Fibroblast of the aortic adventitia (primary cell): ENCODE results near the gene C14orf132. TPM values are rescaled to one million over a fixed set of nuclear protein-coding genes. Genes with fewer than 3 reads are reported as not detected.

Source experiments
- DNase-seq: peaks from one replicate; pipeline ENCODE4 v3.0.0-alpha.2; 2010; ENCODE audit warnings: low read depth
- H3K4me3 ChIP-seq: 2 replicates; pipeline ENCODE4 v1.5.1; 2011; ENCODE audit warnings: low read depth, mild to moderate bottlenecking, control low read depth, low read length, moderate library complexity
- total RNA-seq: library from RNA; depleted of rRNA; stranded (reverse); fragments of >200 nt; gene quantifications from 2 replicates; pipeline ENCODE4 v1.2.3, GENCODE V29; 2012; ENCODE audit warnings: low replicate concordance
- TF ChIP-seq, protein P1 (sequence below): IDR thresholded peaks from 2 replicates; pipeline ENCODE4 v1.5.1; 2011; ENCODE audit warnings: mild to moderate bottlenecking, low read length, control low read depth, inconsistent platforms; ENCODE audit not compliant: insufficient read depth

Gene C14orf132
- total RNA-seq, 1 donor: 32.6 TPM

DNA sequence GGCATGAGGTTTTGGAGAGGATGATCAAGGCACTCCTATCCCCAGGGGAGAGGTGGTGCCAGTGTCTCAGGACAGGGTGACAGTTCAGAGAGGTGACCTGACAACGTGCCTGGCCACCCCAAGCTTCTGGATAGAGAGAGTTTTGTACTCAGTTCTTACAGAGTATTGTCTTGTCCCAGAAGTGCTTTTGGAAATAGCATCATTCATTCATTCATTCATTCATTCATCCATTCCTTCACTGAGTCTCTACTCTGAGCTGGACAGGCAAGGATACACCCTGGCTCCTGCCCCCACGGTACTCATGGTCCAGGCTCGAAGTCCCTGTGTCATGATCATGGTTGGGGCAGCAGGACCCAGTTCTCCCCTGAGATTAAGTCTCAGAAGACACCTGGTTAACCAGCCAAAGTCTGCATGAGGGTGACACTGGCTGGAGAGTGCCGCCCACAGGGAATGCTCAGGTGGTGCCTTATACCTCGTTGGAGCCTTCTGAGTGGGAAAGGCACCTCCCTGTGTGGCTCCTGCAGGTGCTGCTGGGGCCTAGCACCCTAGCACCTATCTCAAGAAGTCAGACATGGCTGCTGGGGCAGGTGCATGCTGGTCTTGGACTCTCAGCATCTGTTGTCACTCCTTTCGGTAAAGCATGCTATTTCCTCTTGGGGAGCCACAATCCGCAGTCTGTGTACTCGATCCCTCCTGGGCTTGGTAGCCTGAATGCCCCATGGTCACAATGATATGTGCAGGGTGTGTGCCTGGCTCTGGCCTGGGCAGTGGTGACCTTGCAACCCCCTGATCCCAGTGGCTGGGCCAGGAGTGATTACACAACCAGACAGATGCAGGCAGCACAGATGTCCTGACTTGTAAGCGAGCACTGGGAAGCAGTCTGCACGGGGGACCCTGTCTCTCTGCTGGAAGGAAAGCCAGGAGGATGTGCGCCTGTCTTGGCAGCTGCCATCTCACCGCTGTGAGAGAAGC lies 57.8 kb downstream of the C14orf132 start:
- TF ChIP-seq, protein P1, sequence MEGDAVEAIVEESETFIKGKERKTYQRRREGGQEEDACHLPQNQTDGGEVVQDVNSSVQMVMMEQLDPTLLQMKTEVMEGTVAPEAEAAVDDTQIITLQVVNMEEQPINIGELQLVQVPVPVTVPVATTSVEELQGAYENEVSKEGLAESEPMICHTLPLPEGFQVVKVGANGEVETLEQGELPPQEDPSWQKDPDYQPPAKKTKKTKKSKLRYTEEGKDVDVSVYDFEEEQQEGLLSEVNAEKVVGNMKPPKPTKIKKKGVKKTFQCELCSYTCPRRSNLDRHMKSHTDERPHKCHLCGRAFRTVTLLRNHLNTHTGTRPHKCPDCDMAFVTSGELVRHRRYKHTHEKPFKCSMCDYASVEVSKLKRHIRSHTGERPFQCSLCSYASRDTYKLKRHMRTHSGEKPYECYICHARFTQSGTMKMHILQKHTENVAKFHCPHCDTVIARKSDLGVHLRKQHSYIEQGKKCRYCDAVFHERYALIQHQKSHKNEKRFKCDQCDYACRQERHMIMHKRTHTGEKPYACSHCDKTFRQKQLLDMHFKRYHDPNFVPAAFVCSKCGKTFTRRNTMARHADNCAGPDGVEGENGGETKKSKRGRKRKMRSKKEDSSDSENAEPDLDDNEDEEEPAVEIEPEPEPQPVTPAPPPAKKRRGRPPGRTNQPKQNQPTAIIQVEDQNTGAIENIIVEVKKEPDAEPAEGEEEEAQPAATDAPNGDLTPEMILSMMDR: no peak
- DNase-seq: no peak
- no peak overlapping the region for H3K4me3 ChIP-seq

DNA sequence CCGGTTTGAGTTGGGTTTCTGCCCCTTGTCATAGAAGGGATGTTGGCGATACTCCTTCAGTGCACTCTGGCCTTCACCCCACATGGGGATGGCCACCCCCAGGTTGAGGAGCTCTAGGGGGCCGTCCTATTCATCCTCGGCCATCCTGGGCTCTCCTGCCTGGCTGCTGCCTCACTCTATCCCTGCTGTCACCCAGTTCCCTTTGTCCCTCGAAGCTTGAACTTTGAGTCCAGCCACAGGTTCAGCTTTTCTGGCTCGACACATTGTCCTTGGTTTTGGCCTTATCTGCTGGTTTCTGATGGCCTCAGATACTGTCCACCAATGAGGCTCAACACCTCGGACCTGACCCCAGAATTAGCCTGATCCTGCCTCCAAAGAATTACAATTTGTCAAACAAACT lies 58.6 kb downstream of the C14orf132 start:
- TF ChIP-seq, protein P1: no peak
- DNase-seq: no peak
- no peak overlapping the region for H3K4me3 ChIP-seq

DNA sequence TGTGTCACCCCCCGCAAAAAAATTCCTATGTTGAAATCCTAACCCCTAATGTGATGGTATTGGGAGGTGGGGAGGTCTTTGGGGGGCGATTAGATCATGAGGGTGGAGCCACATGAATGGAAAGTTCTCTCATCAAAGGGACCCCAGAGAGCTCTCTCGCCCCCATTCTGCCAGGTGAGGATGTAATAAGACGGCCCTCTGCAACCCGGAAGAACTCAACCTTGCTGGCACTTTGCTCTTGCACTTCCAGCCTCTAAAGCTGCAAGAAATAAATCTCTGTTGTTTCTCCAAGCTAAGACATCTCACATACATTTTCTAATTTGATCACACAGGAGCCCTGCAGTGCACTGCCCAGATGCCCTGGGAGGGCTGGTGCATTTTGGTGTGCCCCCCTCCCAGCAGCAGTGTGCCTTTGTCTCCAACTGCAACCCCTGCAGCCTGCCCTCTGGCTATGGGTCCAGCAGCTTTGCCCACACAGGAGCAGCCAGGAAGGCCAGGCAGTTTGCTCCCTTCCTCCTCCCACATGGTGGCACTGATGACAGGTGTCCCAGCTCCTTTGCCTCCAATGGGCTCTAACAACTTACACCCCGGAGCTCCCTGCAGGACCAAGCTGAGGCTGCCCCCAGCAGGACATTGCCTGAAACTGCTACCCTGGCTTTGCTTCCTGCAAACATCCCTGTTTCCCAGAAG lies 59.3 kb downstream of the C14orf132 start:
- TF ChIP-seq, protein P1: peak; percentile 91
- H3K4me3 ChIP-seq: no peak overlapping the region
- DNase-seq: peak; percentile 76

DNA sequence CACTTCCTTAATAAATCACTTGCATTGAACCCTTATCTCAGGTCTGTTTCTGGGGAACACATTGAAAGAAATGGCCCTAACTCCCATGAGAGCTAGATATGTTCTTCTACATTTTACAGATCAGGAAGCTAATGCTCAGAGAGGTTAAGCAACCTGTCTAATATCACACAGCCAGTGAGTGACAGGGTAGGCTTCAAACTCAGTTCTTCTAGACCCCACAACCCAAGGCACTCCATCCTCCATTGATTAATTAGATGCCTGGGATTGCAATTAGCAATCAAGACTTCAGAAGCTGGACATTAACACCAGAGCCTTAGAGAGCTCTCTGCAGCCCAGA lies 59.8 kb downstream of the C14orf132 start:
- TF ChIP-seq, protein P1: no peak
- no peak for DNase-seq
- H3K4me3 ChIP-seq: no peak overlapping the region

DNA sequence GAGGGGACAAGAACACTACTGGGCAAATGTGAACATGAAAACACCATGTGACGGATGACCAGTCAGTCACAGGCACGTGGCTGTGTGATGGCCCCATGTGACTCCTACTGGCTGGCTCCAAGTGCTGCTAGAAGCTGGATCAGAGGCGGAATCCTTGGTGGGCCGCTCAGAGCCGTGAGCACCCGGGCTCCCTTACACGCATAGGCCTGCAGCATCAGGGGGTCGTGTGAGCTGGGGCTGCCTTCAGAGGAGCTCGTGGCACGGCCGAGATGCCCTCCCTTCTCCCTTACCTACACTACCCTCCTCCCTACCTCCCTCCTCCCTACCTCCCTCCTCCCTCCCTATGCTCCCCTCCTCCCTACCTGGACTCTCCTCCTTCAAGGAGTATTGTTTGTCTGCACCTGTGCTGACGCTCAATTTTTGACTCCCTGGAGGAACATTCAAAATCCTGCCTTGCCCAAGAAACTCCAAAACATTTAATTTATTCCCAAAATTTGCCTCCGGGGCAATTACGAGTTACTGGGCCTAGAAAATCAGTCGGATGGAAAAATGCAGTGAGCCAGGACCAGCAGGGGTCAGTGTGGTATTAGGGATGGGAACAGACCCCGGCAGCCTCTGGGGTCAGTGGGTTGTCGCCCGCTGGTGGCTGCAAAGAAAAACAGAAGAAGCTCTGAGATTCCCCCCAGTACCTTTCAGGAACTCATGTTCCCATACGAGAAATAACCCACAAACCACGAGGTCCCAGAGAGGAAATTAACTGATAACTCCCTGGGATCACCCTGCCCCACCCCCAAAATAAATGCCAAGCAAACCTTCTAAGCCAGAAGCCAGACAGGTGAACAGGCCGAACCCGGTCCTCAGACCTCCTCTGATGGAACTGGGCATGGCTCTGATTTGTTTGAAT lies 61.3 kb downstream of the C14orf132 start:
- TF ChIP-seq, protein P1: peak; percentile 92
- peak; percentile 88 for DNase-seq
- H3K4me3 ChIP-seq: no peak overlapping the region

DNA sequence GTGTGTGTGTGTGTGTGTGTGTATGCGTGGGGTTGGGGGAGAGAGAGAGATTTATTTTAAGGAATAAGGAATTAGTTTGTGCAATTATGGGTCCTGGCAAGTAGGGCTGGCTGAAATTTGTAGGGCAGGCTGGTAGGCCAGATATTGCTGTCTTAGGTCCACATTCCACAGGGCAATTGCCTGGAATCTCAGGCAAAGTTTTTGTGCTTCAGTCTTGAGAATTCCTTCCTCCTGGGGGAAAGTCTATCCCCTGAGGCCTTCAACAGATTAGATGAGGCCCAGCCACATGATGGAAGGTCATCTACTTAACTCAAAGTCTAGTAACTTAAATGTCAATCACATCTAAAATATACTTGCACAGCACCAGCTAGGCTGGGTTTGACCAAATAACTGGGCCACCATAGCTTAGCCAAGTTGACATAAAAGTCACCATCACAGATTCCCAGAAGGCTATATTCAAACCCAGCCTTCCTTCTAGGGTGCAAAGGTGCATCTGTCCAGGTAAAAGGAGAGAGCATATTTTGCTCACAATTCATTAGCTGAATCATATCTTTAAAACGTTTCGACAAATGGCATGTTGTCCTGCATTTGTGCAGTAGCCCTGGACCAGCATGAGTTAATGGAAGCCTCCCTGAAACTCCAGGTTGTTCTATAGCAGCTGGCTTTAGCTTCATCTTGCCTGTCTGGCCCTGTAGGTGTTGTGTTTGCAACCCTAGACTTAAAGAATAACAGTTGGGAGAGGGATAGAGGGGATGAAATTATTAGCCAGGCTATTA lies 63.1 kb downstream of the C14orf132 start:
- H3K4me3 ChIP-seq: no peak overlapping the region
- TF ChIP-seq, protein P1: peak; percentile 16
- peak; percentile 84 for DNase-seq
